Adipocyte (in vitro differentiated cells): ENCODE measurements around the gene TECR.
A peak's percentile ranks its signal among the peaks of the same experiment; 100 is the strongest.

Source experiments
- DNase-seq: peaks from one replicate; pipeline ENCODE4 v3.0.0-alpha.2; 2015; ENCODE audit warnings: low read depth
- H3K27me3 ChIP-seq: replicated peaks from 2 replicates; pipeline ENCODE4 v1.7.0; 2013; ENCODE audit warnings: mild to moderate bottlenecking, low read length, moderate library complexity; ENCODE audit not compliant: control insufficient read depth, insufficient read depth
- H3K36me3 ChIP-seq: 2 replicates; pipeline ENCODE4 v1.7.0; 2013; ENCODE audit warnings: low read length, mild to moderate bottlenecking, moderate library complexity; ENCODE audit not compliant: control insufficient read depth, insufficient read depth, severe bottlenecking
- H3K4me1 ChIP-seq: 2 replicates; pipeline ENCODE4 v1.7.0; 2013; ENCODE audit warnings: mild to moderate bottlenecking, low read length, moderate library complexity; ENCODE audit not compliant: control insufficient read depth, insufficient read depth
- H3K4me3 ChIP-seq: 2 replicates; pipeline ENCODE4 v1.7.0; 2013; ENCODE audit warnings: mild to moderate bottlenecking, low read length, moderate library complexity
- H3K9ac ChIP-seq: 2 replicates; pipeline ENCODE4 v1.7.0; 2013; ENCODE audit warnings: mild to moderate bottlenecking, low read length, moderate library complexity
- H3K9me3 ChIP-seq: 2 replicates; pipeline ENCODE4 v1.7.0; 2013; ENCODE audit warnings: mild to moderate bottlenecking, low read length, moderate library complexity; ENCODE audit not compliant: control insufficient read depth

TECR gene

GRCh38 chr19:14555918-14556661 is 26.7 kb downstream of the TECR start:
- Histone ChIP-seq H3K4me3 (peak overlapping the region; percentile 36), H3K9me3 (no peaks in the 10 kb centered on the region), H3K9ac (peak overlapping the region; percentile 48), H3K27me3 (no peaks in the 10 kb centered on the region), H3K4me1 (peaks cover 32% of the 10 kb centered on the region), H3K36me3 (no peaks in the 10 kb centered on the region)
- DNase-seq, result no peak

- DNase-seq, result peak; percentile 89
- Histone ChIP-seq H3K4me3 (peak overlapping the region; percentile 36), H3K9ac (peak overlapping the region; percentile 48), H3K9me3 (no peaks in the 10 kb centered on the region), H3K36me3 (no peaks in the 10 kb centered on the region), H3K4me1 (peaks cover 33% of the 10 kb centered on the region), H3K27me3 (no peaks in the 10 kb centered on the region)
Measured at GRCh38 chr19:14556662-14557188, 27.3 kb downstream of the TECR start.

GRCh38 chr19:14558370-14559066 is 29.1 kb downstream of the TECR start:
- H3K9ac ChIP-seq, result no peak overlapping the region
- no peak for DNase-seq
- peaks cover 3% of the 10 kb centered on the region for H3K36me3 ChIP-seq
- H3K4me1 ChIP-seq, result peaks cover 35% of the 10 kb centered on the region
- no peak overlapping the region for H3K4me3 ChIP-seq
- H3K27me3 ChIP-seq, result no peaks in the 10 kb centered on the region
- no peaks in the 10 kb centered on the region for H3K9me3 ChIP-seq

- Histone ChIP-seq H3K36me3 (peaks cover 12% of the 10 kb centered on the region), H3K4me3 (no peak overlapping the region), H3K27me3 (no peaks in the 10 kb centered on the region), H3K9me3 (no peaks in the 10 kb centered on the region), H3K4me1 (peaks cover 35% of the 10 kb centered on the region), H3K9ac (peak overlapping the region; percentile 79)
- DNase-seq, result no peak
Measured at GRCh38 chr19:14559916-14560775, 30.8 kb downstream of the TECR start.

- DNase-seq, result no peak
- H3K4me3 ChIP-seq, result no peak overlapping the region
- H3K27me3 ChIP-seq, result no peaks in the 10 kb centered on the region
- H3K4me1 ChIP-seq, result peaks cover 35% of the 10 kb centered on the region
- H3K9ac ChIP-seq, result peak overlapping the region; percentile 79
- H3K9me3 ChIP-seq, result no peaks in the 10 kb centered on the region
- H3K36me3 ChIP-seq, result peaks cover 17% of the 10 kb centered on the region
Measured at GRCh38 chr19:14560776-14561108, 31.3 kb downstream of the TECR start.

- Histone ChIP-seq H3K4me1 (peaks cover 33% of the 10 kb centered on the region), H3K4me3 (no peak overlapping the region), H3K27me3 (no peaks in the 10 kb centered on the region), H3K9me3 (no peaks in the 10 kb centered on the region), H3K9ac (peak overlapping the region; percentile 79), H3K36me3 (peaks cover 17% of the 10 kb centered on the region)
- no peak for DNase-seq
Measured at GRCh38 chr19:14561249-14561648, 31.9 kb downstream of the TECR start.

- Histone ChIP-seq H3K36me3 (peaks cover 17% of the 10 kb centered on the region), H3K4me1 (peaks cover 28% of the 10 kb centered on the region), H3K27me3 (no peaks in the 10 kb centered on the region), H3K9me3 (no peaks in the 10 kb centered on the region), H3K4me3 (no peak overlapping the region), H3K9ac (peak overlapping the region; percentile 79)
- DNase-seq, result peak; percentile 14
Measured at GRCh38 chr19:14561847-14562351, 32.5 kb downstream of the TECR start.

GRCh38 chr19:14562660-14563589 is 33.5 kb downstream of the TECR start:
- no peaks in the 10 kb centered on the region for H3K27me3 ChIP-seq
- no peak overlapping the region for H3K4me3 ChIP-seq
- no peak overlapping the region for H3K9ac ChIP-seq
- no peak for DNase-seq
- no peaks in the 10 kb centered on the region for H3K9me3 ChIP-seq
- H3K36me3 ChIP-seq, result peaks cover 24% of the 10 kb centered on the region
- H3K4me1 ChIP-seq, result peaks cover 28% of the 10 kb centered on the region

GRCh38 chr19:14563590-14563926 is 34.2 kb downstream of the TECR start:
- H3K36me3 ChIP-seq, result peaks cover 24% of the 10 kb centered on the region
- no peak overlapping the region for H3K9ac ChIP-seq
- no peaks in the 10 kb centered on the region for H3K27me3 ChIP-seq
- H3K9me3 ChIP-seq, result no peaks in the 10 kb centered on the region
- peaks cover 28% of the 10 kb centered on the region for H3K4me1 ChIP-seq
- DNase-seq, result no peak
- no peak overlapping the region for H3K4me3 ChIP-seq

GRCh38 chr19:14563989-14564651 is 34.7 kb downstream of the TECR start:
- H3K4me3 ChIP-seq, result no peak overlapping the region
- H3K4me1 ChIP-seq, result peaks cover 28% of the 10 kb centered on the region
- H3K36me3 ChIP-seq, result peaks cover 24% of the 10 kb centered on the region
- DNase-seq, result no peak
- no peaks in the 10 kb centered on the region for H3K27me3 ChIP-seq
- no peaks in the 10 kb centered on the region for H3K9me3 ChIP-seq
- no peak overlapping the region for H3K9ac ChIP-seq
